Right atrium auricular region (tissue), 2 donors: ENCODE results near the gene SLC24A4. TPM values are rescaled to one million over a fixed set of nuclear protein-coding genes. Genes with fewer than 3 reads are reported as not detected.

Source experiments
- DNase-seq: peaks from one replicate; pipeline ENCODE4 v3.0.0-alpha.2; 2019; ENCODE audit warnings: low spot score
- H3K27ac ChIP-seq, 2 donors: fragments of 200-600 bp; sonication (generic); 1 replicate in 1 of 2; 2 replicates in 1 of 2; pipeline ENCODE4 v1.5.1; 2016 to 2019
- H3K27me3 ChIP-seq, 2 donors: fragments of 200-600 bp; sonication (generic); one replicate each; pipeline versions ENCODE4 v1.5.1 to v1.6.0; 2017 to 2019
- H3K36me3 ChIP-seq: fragments of 200-600 bp; sonication (generic); one replicate; pipeline ENCODE4 v1.5.1; 2016
- H3K4me1 ChIP-seq, 2 donors: fragments of 200-600 bp; sonication (generic); one replicate each; pipeline versions ENCODE4 v1.5.1 to v1.6.0; 2017 to 2019
- H3K4me3 ChIP-seq, 2 donors: fragments of 200-600 bp; sonication (generic); 1 replicate in 1 of 2; 2 replicates in 1 of 2; pipeline ENCODE4 v1.5.1; 2017 to 2019; ENCODE audit warnings: mild to moderate bottlenecking in 1 of 2, moderate library complexity in 1 of 2
- H3K9me3 ChIP-seq, 2 donors: fragments of 200-600 bp; sonication (generic); one replicate each; pipeline ENCODE4 v1.5.1; 2019
- total RNA-seq, 2 donors: library from RNA; depleted of rRNA; stranded (reverse); fragments of >200 nt; gene quantifications; one replicate each; pipeline ENCODE4 v1.1.0, GENCODE V29; 2016
- TF ChIP-seq, protein P1 (sequence below), 2 donors: fragments of 200-600 bp; sonication (generic); IDR thresholded peaks; one replicate each; pipeline ENCODE4 v1.5.1; 2019; ENCODE audit warnings: antibody characterized with exemption in 2 of 2

Gene SLC24A4
- total RNA-seq, 2 donors from 2014 or later: 0.04 to 0.24 TPM

DNA sequence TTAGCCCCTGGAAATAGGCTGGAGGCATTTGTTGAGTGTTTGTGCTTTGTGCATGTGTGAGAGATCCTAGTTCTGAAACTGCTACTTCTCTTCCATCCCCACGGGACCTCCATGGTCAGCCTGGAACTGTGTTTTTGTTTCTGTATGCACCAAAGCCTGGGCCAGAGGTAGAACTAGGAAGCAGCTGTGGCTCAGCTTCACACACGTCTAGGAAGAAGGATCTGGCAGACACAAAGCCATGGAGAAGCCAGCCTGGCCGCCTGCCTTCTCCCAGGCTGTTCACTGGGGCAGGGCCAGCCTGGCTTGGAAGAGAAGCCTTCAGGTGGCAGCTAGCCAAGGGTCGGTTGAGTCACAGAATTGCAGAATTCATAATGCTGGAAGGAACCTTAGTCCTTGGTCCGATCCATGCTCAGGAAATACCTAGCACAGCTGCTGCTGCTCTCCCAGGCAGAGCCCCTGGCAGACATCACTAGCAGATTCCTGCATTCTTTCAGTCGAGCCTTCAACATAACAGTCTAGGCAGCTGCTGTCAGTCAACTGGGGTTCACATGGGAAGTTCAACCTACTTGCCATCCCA, 217.6 kb downstream of the SLC24A4 start:
- no peak overlapping the region for H3K4me3 ChIP-seq

DNA sequence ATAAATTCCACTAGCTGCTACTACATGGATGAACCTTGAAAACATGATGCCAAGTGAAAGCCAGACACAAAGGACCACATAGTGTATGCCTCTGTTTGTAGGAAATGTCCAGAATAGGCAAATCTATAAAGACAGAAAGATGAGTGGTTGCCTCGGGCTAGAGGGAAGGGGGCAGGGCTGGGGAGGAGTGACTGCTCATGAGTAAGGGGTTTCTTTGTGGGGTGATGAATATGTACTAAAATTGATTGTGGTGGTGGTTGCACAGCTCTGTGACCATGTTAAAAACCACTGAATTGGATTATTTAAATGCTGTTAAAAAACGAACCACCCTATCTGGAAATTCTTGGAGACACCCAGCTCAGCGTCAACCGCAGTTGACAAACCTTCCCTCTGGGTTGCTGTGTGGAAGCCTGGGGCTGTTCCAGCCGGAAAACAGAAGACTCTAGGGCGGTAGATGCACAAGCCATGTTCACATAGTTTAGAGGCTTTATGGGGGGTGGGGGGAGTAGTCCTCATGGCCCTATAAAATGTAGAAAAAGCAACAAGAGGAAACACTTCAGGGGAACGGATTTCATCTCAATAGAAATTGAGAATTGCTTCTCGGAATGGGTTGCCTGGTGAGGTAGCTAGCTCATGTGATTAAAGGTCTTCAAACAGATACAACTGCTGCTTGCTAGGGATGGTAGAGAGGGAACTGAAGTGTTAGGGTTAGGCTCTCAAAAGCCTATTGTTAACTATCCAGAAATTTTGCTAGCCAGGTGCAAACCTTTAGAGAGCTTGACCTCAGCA, 220.0 kb downstream of the SLC24A4 start:
- DNase-seq: no peak
- Histone ChIP-seq H3K27ac (no peak overlapping the region), H3K4me3 (no peak overlapping the region), H3K4me1 (peaks cover 0 to 35% of the 10 kb centered on the region in 2 donors), H3K9me3 (no peaks in the 10 kb centered on the region), H3K27me3 (no peaks in the 10 kb centered on the region), H3K36me3 (no peaks in the 10 kb centered on the region)
- TF ChIP-seq, protein P1, sequence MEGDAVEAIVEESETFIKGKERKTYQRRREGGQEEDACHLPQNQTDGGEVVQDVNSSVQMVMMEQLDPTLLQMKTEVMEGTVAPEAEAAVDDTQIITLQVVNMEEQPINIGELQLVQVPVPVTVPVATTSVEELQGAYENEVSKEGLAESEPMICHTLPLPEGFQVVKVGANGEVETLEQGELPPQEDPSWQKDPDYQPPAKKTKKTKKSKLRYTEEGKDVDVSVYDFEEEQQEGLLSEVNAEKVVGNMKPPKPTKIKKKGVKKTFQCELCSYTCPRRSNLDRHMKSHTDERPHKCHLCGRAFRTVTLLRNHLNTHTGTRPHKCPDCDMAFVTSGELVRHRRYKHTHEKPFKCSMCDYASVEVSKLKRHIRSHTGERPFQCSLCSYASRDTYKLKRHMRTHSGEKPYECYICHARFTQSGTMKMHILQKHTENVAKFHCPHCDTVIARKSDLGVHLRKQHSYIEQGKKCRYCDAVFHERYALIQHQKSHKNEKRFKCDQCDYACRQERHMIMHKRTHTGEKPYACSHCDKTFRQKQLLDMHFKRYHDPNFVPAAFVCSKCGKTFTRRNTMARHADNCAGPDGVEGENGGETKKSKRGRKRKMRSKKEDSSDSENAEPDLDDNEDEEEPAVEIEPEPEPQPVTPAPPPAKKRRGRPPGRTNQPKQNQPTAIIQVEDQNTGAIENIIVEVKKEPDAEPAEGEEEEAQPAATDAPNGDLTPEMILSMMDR (IDR thresholded peaks at IDR 0.05): no peak

More for the DNA sequence above, 217.6 kb downstream of the SLC24A4 start:
- Histone ChIP-seq H3K27me3 (no peaks in the 10 kb centered on the region), H3K9me3 (no peaks in the 10 kb centered on the region), H3K36me3 (no peaks in the 10 kb centered on the region), H3K27ac (peak overlapping the region; percentile 76 to 85), H3K4me1 (peaks cover 0 to 43% of the 10 kb centered on the region in 2 donors)
- TF ChIP-seq, protein P1 (IDR thresholded peaks at IDR 0.05): no peak
- DNase-seq: peak; percentile 96

DNA sequence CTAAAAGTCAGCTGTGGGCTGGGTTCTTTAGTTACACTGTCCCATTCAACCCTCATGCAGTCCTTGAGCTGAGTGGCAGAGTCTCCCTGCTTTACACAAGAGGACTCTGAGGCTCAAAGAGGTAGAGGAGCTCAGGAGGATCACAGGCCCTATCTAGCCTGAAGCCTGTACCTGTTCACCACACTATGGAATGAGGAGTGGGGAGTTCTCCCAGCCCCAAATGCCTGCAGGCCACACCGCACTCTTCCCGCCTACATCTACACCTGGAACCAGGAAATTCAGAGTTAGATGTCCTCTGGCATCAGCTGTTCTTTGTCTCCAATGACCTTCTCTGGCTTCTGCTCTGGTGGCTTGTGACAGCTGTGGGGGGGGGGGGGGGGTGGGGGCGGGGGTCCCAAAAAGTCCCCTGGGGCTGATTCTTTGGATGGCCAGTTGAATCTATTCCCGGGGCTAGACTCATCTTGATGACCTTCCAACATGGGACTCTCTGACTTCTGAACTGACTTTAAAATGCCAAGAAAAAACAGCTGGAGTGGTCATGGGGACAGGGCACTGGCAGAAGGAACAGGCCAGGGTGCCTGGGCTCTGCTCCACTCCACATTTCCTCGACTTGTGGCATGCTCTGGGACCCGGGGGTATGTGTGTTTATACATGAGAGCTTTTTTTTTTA, 221.2 kb downstream of the SLC24A4 start:
- H3K27me3 ChIP-seq: no peaks in the 10 kb centered on the region
- no peak overlapping the region for H3K27ac ChIP-seq
- H3K36me3 ChIP-seq: no peaks in the 10 kb centered on the region
- TF ChIP-seq, protein P1 (IDR thresholded peaks at IDR 0.05): no peak
- no peaks in the 10 kb centered on the region for H3K9me3 ChIP-seq
- H3K4me3 ChIP-seq: no peak overlapping the region
- no peak for DNase-seq
- H3K4me1 ChIP-seq: peaks cover 0 to 28% of the 10 kb centered on the region in 2 donors

DNA sequence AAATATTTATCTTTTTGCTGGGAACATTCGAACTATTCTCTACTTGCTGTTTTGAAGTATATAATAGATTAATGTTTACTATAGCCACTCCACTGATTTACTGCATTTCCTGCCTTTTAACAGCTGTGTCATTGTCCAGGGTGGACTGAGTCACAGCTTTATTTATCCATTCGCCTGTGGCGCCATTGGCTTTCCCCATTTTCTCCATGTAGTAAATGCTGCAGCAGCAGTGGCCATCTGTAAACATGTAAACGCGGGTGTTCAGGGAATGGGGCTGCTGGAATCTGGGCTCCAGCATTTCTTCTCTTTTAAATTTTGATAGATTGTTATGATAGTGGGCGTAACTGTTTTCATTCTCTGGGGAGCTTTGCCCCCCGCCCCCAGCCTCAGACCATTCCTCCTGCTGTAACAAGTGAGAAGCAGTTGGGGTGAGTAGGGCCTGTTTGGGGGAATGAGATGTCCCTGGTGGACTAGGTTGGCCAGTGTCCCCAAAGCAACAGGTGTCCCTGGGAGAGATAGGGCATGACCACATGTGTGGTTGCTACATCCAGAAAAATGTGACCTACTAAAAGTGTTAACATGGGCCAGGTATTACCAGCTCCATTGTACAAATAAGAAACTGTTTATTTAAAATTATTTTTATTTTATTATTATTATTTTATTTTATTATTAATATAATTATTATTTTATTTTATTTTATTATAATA, 223.5 kb downstream of the SLC24A4 start:
- no peak for DNase-seq
- H3K4me1 ChIP-seq: peaks cover 0 to 28% of the 10 kb centered on the region in 2 donors
- TF ChIP-seq, protein P1 (IDR thresholded peaks at IDR 0.05): no peak
- no peaks in the 10 kb centered on the region for H3K27me3 ChIP-seq
- H3K9me3 ChIP-seq: no peaks in the 10 kb centered on the region
- H3K27ac ChIP-seq: no peak overlapping the region
- no peaks in the 10 kb centered on the region for H3K36me3 ChIP-seq
- H3K4me3 ChIP-seq: no peak overlapping the region

DNA sequence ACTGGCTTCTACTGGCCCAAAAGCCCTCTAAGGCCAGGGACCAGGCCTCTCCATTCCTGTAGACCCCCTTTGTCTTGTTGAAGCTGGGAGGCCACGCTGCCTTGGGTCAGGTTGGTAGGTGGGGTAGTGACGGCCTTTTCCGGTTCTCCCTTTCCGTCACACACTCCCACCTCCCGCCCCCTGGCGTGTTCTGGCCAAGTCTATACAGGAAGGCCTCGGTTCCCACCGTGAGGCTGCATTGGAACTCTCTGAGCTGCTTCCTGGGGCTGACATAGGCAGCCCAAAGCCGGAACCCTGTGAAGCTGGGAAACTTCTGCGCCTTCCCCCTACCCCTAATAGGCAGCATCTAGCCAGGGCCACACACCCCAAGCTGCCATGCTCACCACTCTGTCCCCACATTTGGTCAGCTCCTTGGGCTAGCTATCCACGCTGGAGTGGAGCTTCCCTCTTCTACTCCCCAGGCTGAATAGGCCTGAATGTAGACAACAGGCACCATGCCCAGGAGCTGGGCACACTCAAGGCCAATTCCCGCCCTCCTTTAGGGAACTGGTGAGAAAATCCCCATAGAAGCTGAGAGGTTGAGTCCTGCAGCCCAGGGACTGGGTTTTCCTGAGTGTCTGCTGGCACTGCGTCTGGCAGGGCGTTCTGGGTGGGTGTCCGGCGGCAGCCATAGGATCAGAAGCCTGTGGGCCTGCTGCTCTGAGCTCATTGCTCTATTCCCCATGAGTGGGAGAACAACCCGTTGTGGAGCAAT, 226.3 kb downstream of the SLC24A4 start:
- DNase-seq: no peak
- peaks cover 0 to 43% of the 10 kb centered on the region in 2 donors for H3K4me1 ChIP-seq
- H3K27me3 ChIP-seq: no peaks in the 10 kb centered on the region
- H3K27ac ChIP-seq: peak overlapping the region; percentile 69 to 89
- H3K4me3 ChIP-seq: peak overlapping the region in 1 of 2 donors; percentile 10
- H3K36me3 ChIP-seq: no peaks in the 10 kb centered on the region
- TF ChIP-seq, protein P1 (IDR thresholded peaks at IDR 0.05): no peak
- H3K9me3 ChIP-seq: no peaks in the 10 kb centered on the region
